Astrocyte of the cerebellum (primary cell): ENCODE results near the gene EXD2.
A peak's percentile ranks its signal among the peaks of the same experiment; 100 is the strongest.
"Not testable (repeated sequence)": the region's sequence is repeated elsewhere in the genome, so short reads cannot be mapped to it uniquely, and the experiment has no call there.

Source experiments
- DNase-seq: peaks from one replicate; pipeline ENCODE4 v3.0.0-alpha.2; 2011; ENCODE audit warnings: low read depth
- H3K4me3 ChIP-seq: 2 replicates; pipeline ENCODE4 v1.5.1; 2011; ENCODE audit warnings: mild to moderate bottlenecking, low read depth, low read length, moderate library complexity
- CTCF ChIP-seq: IDR thresholded peaks from 2 replicates; pipeline ENCODE4 v1.5.1; 2012; ENCODE audit warnings: low read length, low read depth, moderate library complexity, mild to moderate bottlenecking; ENCODE audit errors: missing control alignments
- in situ Hi-C: cut with HindIII; loops from 2 replicates; pipeline ENCODE4 v1.10.0; 2017; ENCODE audit warnings: low sequenced_read_pairs

The EXD2 gene

GRCh38 chr14:69288011-69288771 is 96.9 kb downstream of the EXD2 start:
- in situ Hi-C loops, result no loop called here

GRCh38 chr14:69288956-69289705 is 97.8 kb downstream of the EXD2 start:
- in situ Hi-C loops, result no loop called here
- no peak for TF ChIP-seq CTCF
- no peak for DNase-seq
- no peak overlapping the region for H3K4me3 ChIP-seq

More at GRCh38 chr14:69288011-69288771, 96.9 kb downstream of the EXD2 start:
- no peak overlapping the region for H3K4me3 ChIP-seq
- peak; percentile 55 for TF ChIP-seq CTCF
- peak; percentile 98 for DNase-seq

- no peak for DNase-seq
- H3K4me3 ChIP-seq, result no peak overlapping the region
- in situ Hi-C loops, result no loop called here
- no peak for TF ChIP-seq CTCF
Observed at GRCh38 chr14:69289811-69290520, 98.7 kb downstream of the EXD2 start.

GRCh38 chr14:69290881-69291280 is 99.6 kb downstream of the EXD2 start:
- H3K4me3 ChIP-seq, in situ Hi-C loops, DNase-seq: not testable (repeated sequence)

GRCh38 chr14:69291396-69291795 is 100.1 kb downstream of the EXD2 start:
- H3K4me3 ChIP-seq, result no peak overlapping the region
- no peak for TF ChIP-seq CTCF
- in situ Hi-C loops, result no loop called here
- DNase-seq, result no peak

- no peak for TF ChIP-seq CTCF
- in situ Hi-C loops, result no loop called here
Observed at GRCh38 chr14:69291891-69292561, 100.7 kb downstream of the EXD2 start.

More at GRCh38 chr14:69291891-69292561, 100.7 kb downstream of the EXD2 start:
- no peak overlapping the region for H3K4me3 ChIP-seq
- no peak for DNase-seq
